NCI-H2107 (cell line): Measurements from ENCODE around the gene IRF2BP1.
"Not testable (repeated sequence)": the region's sequence is repeated elsewhere in the genome, so short reads cannot be mapped to it uniquely, and the experiment has no call there.

Experiments used
- DNase-seq: peaks from one replicate; lab custom pipeline; 2025; lab: John Stamatoyannopoulos, UW

The IRF2BP1 gene

GRCh38 chr19:45902651-45903625 is 17.0 kb upstream of the IRF2BP1 start:
- peak; percentile 96 for DNase-seq

DNA sequence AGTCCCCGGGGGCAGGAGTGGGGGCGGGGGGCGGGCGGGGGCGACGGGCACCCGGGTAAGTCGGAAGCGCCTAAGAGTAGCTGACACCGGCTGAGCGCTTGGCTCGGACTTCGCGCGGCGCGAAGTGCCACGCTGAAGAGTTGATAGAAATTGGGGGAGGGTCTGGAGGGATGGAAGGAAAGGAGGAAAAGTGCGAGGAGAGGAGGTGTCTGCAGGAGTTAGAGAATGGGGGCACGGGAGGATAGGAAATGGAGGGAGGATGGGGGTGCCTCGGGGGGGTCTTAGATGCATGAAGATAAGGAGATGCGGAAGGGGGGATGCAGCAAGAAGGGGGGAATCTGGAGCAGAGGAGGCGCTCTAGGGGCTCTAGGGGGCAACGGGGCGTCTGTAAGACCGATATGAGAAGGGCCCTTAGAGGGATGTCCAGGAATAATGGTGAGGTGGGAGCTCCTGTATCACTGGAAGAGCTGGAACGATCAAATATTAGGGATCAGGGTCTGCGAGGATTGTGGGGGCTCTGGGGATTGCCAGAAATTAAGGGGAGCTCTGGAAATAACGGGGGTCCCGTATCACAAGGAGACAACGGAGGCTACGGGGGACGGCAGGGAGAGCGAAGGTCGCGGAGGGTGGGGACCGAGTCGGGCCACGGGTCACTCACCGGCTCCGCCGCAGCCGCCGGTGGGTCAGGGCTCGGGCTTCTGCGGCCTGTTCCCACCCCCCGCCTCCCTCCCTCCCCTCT is 16.1 kb upstream of the IRF2BP1 start, which contains the start of gene MYPOP:
TSS of gene MYPOP (minus strand) at position 702 of the 739 bp plus-strand sequence. CDS start 840 bp downstream, outside the sequence.
- DNase-seq, result no peak

DNA sequence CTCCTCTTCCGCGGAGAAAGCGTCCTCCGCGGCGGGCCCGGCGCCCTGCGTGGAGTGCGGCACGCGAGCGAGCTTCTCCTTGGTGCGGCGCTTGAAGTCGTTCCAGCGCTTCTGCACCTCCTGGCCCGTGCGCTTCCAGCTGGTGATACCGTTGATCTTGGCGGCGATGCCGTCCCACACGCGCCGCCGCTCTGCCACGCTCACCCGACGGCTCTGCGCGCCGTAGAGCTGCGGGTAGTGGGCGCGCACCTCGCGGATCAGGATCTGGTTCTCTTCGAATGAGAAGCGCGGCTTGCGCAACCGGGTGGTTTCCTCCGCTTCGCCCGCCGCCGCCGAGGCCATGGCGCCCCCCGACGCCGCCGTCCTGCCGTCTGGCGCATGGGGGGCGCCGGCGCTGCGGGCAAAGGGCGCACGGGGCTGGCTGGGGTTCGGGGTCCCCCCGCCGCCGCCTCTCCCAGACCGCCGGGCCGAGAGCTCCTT is 15.5 kb upstream of the IRF2BP1 start:
- no peak for DNase-seq

DNA sequence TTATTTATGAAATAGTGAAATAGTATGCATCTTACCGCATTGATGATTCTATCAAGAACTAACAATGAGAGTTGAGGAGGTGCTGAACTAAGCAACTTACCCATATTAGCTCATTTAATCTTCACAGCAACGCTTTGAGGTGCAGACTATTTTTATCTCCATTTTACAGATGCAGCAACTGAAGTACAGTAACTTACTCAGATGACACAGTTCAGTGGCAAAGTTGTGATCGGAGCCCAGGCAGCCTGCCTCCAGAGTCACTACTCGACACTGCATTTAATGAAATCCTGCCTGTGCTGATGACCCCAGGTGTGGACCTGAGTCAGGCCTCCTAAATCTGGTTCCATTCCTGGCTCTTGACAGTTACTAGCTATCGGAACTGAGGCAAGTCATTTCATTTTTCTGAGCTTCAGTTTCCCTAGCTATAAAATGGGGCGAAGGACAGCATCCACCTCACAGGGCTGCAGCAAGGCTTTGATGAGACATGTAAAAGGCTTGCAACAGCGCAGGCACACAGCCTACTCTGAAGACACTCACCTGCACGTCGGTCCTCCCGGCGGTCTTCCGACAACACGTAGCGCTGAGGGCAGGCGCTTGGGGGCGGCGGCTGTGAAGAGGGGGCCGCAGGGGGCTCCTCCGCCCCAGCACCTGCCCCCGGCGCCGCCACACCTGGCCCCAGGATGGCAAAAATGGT is 14.9 kb upstream of the IRF2BP1 start:
- DNase-seq, result no peak

GRCh38 chr19:45899919-45900589 is 14.1 kb upstream of the IRF2BP1 start:
- no peak for DNase-seq

DNA sequence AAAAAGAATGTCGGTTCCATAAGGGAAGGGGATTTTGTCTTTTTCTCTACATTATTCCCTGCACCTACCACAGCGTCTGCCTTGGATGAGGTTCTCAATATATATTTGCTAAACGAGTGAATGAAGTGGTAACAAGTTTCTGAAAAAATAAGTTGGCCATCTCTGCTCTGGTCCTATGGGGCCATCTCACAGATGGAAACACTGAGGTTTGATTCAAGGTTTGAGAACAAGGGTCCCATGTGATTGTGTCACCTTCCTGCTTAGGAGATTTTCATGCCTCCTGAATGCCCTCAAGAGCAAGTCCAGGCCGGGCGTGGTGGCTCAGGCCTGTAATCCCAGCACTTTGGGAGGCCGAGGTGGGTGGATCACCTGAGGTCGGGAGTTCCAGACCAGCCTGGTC is 13.3 kb upstream of the IRF2BP1 start:
- no peak for DNase-seq

- DNase-seq, result no peak
Measured at GRCh38 chr19:45897261-45897812, 11.4 kb upstream of the IRF2BP1 start.

DNA sequence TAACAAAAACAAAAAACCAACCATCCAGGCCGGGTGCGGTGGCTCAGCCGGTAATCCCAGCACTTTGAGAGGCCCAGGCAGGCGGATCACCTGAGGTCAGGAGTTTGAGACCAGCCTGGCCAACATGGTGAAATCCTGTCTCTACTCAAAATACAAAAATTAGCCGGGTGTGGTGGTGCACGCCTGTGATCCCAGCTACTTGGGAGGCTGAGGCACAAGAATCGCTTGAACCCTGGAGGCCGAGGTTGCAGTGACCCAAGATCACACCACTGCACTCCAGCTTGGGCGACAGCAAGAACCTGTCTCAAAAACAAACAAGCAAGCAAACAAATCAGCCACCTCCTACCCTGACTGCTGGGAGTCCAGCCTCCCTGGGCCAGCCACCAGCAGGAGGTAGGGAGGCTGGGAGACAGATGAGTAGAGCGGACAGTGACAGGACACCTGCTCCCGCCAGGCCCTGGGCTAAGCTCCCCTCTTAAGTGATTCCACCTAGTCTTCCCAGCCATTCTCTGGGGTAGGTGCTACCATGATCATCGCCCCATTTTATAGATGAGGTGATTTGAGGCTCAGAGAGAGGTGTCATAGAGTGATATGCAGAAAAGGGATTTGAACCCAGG is 10.2 kb upstream of the IRF2BP1 start:
- DNase-seq, result not testable (repeated sequence)

DNA sequence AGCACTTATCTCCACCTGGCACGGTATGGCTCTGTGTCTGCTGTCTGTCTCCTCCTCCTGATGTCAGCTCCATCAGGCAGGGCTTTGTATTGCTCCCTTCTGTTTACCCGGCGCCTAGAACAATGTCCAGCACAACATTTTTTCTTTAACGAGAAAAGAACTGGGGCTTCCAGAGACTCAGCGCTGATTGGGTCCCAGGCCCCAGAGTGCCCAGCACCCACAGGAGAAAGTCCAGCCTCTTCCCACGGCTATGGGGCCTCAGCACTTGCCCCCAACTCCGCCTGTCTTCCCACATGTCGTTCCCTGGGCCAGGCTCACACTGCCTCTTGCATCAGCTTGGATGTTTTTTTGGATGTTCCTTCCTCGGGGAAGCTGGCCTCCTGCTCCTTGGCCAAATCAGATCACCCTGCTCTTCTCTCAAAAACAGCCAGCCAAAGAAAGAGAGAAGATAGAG is 9.6 kb upstream of the IRF2BP1 start:
- DNase-seq, result no peak

- DNase-seq, result no peak
Measured at GRCh38 chr19:45890877-45891276, 4.9 kb upstream of the IRF2BP1 start.

GRCh38 chr19:45889210-45889885 is 3.4 kb upstream of the IRF2BP1 start:
- DNase-seq, result no peak

- DNase-seq, result no peak
Measured at GRCh38 chr19:45887200-45887710, 1.3 kb upstream of the IRF2BP1 start.

DNA sequence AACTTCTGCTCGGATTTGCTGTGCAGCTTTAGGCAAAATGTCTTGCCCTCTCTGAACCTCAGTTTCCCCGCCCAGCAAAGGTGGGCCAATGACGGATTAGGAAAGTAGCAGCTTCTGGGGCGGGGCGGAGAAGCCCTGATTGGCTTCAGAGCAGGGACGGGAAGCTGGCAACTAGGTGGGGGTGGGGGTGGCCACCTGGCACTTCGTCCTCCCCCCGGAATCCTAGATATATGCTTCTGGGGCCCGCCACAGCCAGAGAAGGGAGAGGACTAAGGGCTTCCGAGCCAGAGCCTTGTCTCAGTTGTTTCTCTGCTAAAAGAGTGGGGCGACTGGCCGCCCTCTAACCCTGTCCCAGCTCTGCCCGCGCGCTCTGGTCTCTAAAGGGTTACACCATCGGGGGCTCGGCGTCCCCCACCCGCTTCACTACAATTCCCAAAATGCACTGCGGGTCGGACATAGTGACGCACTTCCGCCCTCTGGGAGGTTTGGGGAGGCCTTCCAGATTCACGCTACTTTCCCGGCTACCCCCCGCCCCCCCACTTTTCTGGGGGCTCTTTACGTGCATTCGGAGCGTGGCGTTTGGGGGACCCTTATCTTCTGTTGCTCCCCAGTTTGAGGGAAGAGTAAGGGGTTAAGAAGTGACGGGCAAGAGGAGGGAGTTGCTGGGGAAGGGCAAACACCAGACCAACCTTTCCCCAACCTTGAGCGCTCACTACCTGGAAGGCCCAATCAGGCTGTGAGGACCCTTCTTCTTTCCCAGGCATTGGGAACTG is 672 bp upstream of the IRF2BP1 start:
- peak; percentile 74 for DNase-seq

DNA sequence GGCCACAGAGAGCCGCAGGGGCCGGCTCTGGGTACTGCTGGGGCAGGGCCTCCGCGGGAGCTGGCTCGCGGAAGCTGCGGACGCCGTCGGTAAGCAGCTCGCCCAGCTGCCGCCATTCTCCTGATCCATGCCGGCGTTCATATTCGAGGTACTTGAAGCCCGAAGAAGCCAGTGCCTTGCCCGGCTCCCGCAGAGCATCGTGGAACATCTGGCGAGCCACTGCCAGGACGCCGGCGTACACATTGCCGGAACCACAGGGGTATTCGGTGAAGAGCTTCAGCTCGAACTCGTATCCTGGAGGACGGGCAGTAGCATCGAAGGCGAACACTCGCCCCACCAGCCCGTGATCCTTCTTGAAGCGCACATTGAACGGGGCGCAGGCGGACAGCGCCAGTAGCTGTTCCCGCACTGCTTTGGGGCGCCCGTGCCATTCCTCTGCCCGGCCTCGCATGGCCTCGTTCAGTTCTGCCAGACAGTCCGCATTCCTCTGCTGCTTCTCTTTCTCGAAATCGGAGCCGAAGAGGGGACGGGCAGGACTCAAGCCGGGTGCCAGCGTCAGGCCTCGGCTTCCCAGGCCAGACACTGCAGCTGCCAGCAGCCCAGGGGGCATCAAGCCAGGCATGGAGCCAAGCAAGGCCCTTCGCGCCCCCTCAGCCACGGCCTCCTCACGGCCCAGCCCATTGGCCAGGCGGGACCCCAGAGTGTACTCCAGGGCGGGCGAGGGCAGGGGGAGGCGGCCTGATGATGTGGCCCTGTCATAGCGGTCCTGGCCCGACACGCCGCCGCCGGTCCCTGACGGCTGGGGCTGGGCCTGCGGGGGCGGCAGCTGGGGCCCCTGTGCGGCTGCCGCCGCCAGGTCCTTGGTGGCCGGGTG is 1.0 kb downstream of the IRF2BP1 start:
- DNase-seq, result no peak

DNA sequence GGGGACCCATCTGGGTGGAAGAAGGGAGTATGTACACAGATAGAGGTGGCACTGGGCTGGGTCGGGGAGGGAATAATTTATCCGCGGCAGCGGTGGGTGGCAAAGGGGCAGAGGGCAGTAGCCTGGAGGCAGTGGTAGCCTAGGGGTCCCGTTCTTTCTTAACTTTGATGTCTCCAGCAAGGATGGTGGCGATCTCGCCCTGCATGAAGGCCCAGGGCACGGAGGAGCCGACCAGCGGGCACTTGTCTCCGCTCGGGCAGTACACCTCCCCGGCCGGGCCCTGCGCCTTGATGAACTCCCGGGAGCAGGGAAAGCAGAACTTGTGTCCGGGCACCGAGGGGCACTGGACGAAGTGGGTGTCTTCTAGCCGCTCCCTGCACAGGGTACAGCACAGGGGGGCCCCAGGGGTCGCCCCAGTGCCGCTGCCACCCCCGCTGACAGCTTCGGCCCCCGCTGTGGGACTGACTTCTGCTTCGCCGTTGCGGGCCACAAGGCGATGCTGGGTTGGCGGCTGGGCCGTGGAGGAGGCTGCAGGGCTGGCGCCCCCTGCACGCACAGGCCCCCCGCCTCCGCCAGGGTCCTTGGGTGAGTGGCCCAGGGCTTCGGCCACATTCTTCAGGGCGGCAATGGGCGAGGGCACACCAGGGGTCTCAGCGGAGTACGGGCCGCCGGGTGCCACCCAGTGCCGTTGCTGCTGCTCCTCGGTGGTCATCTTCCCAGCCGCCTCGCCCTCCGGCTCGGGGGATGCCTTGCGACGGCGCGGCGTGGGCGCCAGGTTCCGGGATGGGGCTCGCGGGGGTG is 1.9 kb downstream of the IRF2BP1 start:
- no peak for DNase-seq

DNA sequence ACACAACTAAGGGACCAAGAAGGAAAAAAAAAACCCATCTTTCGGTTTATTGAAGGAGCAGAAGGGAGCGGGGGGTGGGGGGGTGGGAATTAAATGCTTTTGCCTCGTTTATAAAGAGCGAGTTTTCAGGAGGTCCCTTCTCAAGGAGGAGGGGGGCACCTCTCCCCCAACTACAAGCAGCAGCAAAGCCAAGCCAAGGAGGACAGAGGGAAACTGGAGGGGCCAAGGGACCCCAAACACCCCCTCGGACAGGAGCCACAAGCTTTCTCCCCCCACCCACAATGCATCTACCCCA is 2.4 kb downstream of the IRF2BP1 start:
- no peak for DNase-seq
